Measurements from ENCODE around the gene CYP20A1.

- TF ChIP-seq CTCF (IDR thresholded peaks at IDR 0.05) (no peak), ZFX (IDR thresholded peaks at IDR 0.05; ENCODE audit: borderline replicate concordance) (no peak)
Measured at GRCh38 chr2:203209538-203209937, 29.3 kb upstream of the CYP20A1 start.

Data from 22Rv1 (cell line).